Natural killer cell (primary cell): ENCODE data around the gene ACSL5. TPM values are rescaled to one million over a fixed set of nuclear protein-coding genes. Genes with fewer than 3 reads are reported as not detected.

ENCODE experiments used
- ATAC-seq, 3 donors: fragments of 150-1000 bp in 2 of 3; fragments of 200-7000 bp in 1 of 3; cut with Tn5 transposase; 1 replicate in 1 of 3; 2 replicates in 2 of 3; pipeline ENCODE4 v1.10.0; 2021; ENCODE audit warnings: mild to moderate bottlenecking in 2 of 3, moderate library complexity in 2 of 3
- DNase-seq, 2 donors: peaks; one replicate each; pipeline versions ENCODE4 v3.0.0 to v3.0.0-alpha.2; 2013 to 2021; ENCODE audit warnings: mixed read lengths in 1 of 2
- H3K27ac ChIP-seq: one replicate; pipeline ENCODE4 v1.5.1; 2013; ENCODE audit warnings: mild to moderate bottlenecking, low read length
- H3K27me3 ChIP-seq: one replicate; pipeline ENCODE4 v1.6.1; 2013; ENCODE audit warnings: low read length; ENCODE audit not compliant: control insufficient read depth, insufficient read depth
- H3K36me3 ChIP-seq: one replicate; pipeline ENCODE4 v1.6.1; 2013; ENCODE audit warnings: low read length; ENCODE audit not compliant: control insufficient read depth, insufficient read depth
- H3K4me1 ChIP-seq: one replicate; pipeline ENCODE4 v1.6.1; 2013; ENCODE audit warnings: low read length; ENCODE audit not compliant: control insufficient read depth, insufficient read depth
- H3K4me3 ChIP-seq: one replicate; pipeline ENCODE4 v1.5.1; 2013; ENCODE audit warnings: low read length
- H3K9me3 ChIP-seq: one replicate; pipeline ENCODE4 v1.6.1; 2013; ENCODE audit warnings: low read length; ENCODE audit not compliant: control insufficient read depth, insufficient read depth
- H3K27ac Mint-ChIP-seq, 2 donors: one replicate each; pipeline ENCODE4 v1.8.0; 2022; ENCODE audit warnings: mild to moderate bottlenecking in 2 of 2, mixed read lengths in 2 of 2, moderate library complexity in 1 of 2
- H3K27me3 Mint-ChIP-seq, 2 donors: one replicate each; pipeline ENCODE4 v1.8.0; 2022; ENCODE audit warnings: low read depth in 2 of 2, mixed read lengths in 2 of 2
- H3K36me3 Mint-ChIP-seq: one replicate; pipeline ENCODE4 v1.8.0; 2022; ENCODE audit warnings: mixed read lengths
- H3K4me1 Mint-ChIP-seq, 2 donors: one replicate each; pipeline ENCODE4 v1.8.0; 2022; ENCODE audit warnings: mixed read lengths in 2 of 2
- H3K4me3 Mint-ChIP-seq: one replicate; pipeline ENCODE4 v1.8.0; 2022; ENCODE audit warnings: mild to moderate bottlenecking, moderate library complexity, mixed read lengths
- H3K9me3 Mint-ChIP-seq, 2 donors: one replicate each; pipeline ENCODE4 v1.8.0; 2022; ENCODE audit warnings: mixed read lengths in 2 of 2
- WGBS: methylation state at CpG from one replicate; pipeline ENCODE4 v1.1.7; 2013; ENCODE audit warnings: missing lambda C conversion rate; ENCODE audit not compliant: insufficient coverage; 5-methylcytosine and 5-hydroxymethylcytosine counted together
- intact Hi-C: fragments of 100-400 bp; cut with micrococcal nuclease; formaldehyde crosslinking; loops from one replicate; pipeline ENCODE4 v1.14.2; 2022
- total RNA-seq, 4 donors: library from RNA; stranded (reverse); fragments of 120-200 nt in 1 of 4; gene quantifications; one replicate each; pipeline versions ENCODE4 v1.2.3 to v1.2.4, GENCODE V29; 2013 to 2022
- TF ChIP-seq, protein P1 (sequence below): fragments of 200-600 bp; IDR thresholded peaks from one replicate; pipeline ENCODE4 v1.8.0; 2022; ENCODE audit warnings: antibody characterized with exemption

Gene ACSL5
- total RNA-seq, 3 donors from 2014 or later (not counting 1 experiment from before 2014, with no cell fraction given) = 41.7 to 71.2 (median 53.7) TPM

DNA sequence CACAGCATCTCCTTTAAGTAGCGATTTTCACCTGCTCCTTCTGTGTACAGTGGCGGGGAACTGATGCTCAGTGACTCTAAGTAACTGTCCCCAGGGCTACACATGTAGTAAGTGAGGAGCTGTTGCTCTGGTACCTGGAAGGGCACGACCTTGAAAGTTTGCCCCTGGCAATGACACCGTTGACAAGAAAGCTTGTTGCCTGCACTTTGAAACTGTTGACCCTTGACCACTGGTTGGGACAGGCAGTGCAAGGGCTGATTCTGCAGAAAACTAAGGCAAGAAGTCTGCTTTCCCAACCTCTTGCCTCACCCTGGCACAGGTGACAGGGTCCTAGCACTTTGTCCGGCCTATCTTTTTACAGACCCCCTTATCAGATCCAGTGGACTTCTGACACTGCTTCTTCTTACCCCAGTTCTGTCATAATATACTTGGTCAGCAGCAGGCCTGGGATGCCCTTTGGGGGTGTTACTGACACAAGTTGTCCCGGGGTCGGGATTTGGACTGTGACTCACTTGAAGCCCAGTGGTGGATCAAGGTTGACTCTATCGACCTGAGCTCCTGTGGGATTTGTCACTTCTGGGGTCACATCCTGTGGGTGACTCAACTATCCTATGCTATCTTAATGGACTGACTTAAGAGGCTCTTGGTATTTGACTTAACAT is 5.8 kb downstream of the ACSL5 start:
- 89% methylated on average over 8 of the region's 8 CpGs for WGBS
- Mint-ChIP-seq H3K27ac (peak overlapping the region; percentile 67 to 100), H3K27me3 (no peaks in the 10 kb centered on the region), H3K36me3 (no peaks in the 10 kb centered on the region), H3K4me1 (peaks cover 80 to 86% of the 10 kb centered on the region in 2 donors), H3K4me3 (peak overlapping the region; percentile 13), H3K9me3 (no peaks in the 10 kb centered on the region)
- no peak overlapping the region for H3K27ac ChIP-seq
- TF ChIP-seq, protein P1, sequence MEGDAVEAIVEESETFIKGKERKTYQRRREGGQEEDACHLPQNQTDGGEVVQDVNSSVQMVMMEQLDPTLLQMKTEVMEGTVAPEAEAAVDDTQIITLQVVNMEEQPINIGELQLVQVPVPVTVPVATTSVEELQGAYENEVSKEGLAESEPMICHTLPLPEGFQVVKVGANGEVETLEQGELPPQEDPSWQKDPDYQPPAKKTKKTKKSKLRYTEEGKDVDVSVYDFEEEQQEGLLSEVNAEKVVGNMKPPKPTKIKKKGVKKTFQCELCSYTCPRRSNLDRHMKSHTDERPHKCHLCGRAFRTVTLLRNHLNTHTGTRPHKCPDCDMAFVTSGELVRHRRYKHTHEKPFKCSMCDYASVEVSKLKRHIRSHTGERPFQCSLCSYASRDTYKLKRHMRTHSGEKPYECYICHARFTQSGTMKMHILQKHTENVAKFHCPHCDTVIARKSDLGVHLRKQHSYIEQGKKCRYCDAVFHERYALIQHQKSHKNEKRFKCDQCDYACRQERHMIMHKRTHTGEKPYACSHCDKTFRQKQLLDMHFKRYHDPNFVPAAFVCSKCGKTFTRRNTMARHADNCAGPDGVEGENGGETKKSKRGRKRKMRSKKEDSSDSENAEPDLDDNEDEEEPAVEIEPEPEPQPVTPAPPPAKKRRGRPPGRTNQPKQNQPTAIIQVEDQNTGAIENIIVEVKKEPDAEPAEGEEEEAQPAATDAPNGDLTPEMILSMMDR = no peak
- intact Hi-C loops = loop anchor here (5.0 kb wide), 1 partner anchor 68 kb away; the partner anchor contains the start of genes VTI1A and ZDHHC6
- H3K4me3 ChIP-seq = no peak overlapping the region
- peaks cover 8% of the 10 kb centered on the region for H3K36me3 ChIP-seq
- no peaks in the 10 kb centered on the region for H3K9me3 ChIP-seq
- ATAC-seq (no peak), DNase-seq (no peak)
- H3K27me3 ChIP-seq = no peaks in the 10 kb centered on the region
- peaks cover 41% of the 10 kb centered on the region for H3K4me1 ChIP-seq

DNA sequence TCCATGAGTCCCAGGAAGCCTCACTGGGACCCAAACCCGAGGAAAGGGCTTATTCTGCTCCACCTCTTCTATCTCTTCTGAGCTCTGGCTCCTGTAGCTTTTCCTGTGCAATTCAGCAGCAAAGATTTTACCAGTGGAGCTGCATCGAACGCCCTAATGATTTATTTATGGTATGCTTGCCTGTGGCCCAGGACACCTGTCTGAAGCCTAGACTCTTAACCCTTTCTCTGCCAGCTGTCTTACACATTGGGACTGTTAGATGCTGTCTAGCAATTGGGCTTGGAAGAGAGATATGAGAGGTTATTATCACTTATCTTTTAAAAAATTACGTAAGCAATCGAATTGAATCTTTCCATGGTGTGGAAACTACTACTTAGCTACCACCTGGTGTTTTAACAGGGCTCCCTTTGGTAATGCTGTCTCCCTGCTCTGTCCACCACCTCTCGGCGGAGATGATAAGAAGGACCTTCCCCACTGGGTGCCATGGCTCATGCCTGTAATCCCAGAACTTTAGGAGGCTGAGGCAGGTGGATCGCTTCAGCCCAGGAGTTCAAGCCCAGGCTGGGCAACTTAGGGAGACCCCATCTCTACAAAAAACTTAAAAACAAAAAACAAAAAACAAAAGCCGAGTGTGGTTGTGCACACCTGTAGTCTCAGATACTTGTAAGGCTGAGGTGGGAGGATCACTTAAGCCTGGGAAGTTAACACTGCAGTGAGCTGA is 8.8 kb downstream of the ACSL5 start:
- intact Hi-C loops = no loop called here
- Histone ChIP-seq H3K4me1 (peaks cover 17% of the 10 kb centered on the region), H3K9me3 (no peaks in the 10 kb centered on the region), H3K27ac (no peak overlapping the region), H3K27me3 (no peaks in the 10 kb centered on the region), H3K4me3 (no peak overlapping the region), H3K36me3 (peaks cover 8% of the 10 kb centered on the region)
- Mint-ChIP-seq H3K36me3 (no peaks in the 10 kb centered on the region), H3K27ac (no peak overlapping the region), H3K4me1 (peaks cover 77 to 83% of the 10 kb centered on the region in 2 donors), H3K27me3 (no peaks in the 10 kb centered on the region), H3K4me3 (no peak overlapping the region), H3K9me3 (no peaks in the 10 kb centered on the region)
- DNase-seq = no peak
- TF ChIP-seq, protein P1 = no peak
- whole genome bisulfite sequencing = 89% methylated on average over 9 of the region's 9 CpGs
- no peak for ATAC-seq

DNA sequence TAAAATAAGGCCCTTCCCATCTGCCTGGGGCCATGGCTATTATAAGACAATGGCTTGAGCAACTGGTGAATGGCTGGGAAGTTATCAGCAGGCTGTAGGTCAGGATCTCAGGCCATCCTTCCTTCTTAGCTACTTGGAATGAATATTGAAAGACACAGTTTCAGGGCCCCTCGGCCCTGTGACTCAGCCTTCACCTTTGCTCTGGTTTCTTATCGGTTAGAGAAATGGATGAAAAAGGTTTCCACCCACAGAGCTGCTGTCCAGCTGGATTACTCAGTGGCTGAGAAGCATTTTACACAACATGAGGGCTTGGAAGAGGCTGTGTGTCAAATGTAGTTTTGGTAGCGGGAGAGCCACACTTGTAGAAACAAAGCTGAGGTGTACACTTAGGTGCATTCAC is 9.4 kb downstream of the ACSL5 start:
- intact Hi-C loops = no loop called here
- peaks cover 8% of the 10 kb centered on the region for H3K36me3 ChIP-seq
- TF ChIP-seq, protein P1 = no peak
- H3K27me3 Mint-ChIP-seq = no peaks in the 10 kb centered on the region
- H3K27ac ChIP-seq = no peak overlapping the region
- DNase-seq = no peak
- H3K9me3 Mint-ChIP-seq = no peaks in the 10 kb centered on the region
- 82% methylated on average over 3 of the region's 3 CpGs for WGBS
- no peak overlapping the region for H3K4me3 ChIP-seq
- no peak for ATAC-seq
- no peaks in the 10 kb centered on the region for H3K27me3 ChIP-seq
- H3K36me3 Mint-ChIP-seq = no peaks in the 10 kb centered on the region
- H3K9me3 ChIP-seq = no peaks in the 10 kb centered on the region
- peaks cover 14% of the 10 kb centered on the region for H3K4me1 ChIP-seq
- peak overlapping the region in 1 of 2 donors; percentile 56 for H3K27ac Mint-ChIP-seq
- no peak overlapping the region for H3K4me3 Mint-ChIP-seq
- H3K4me1 Mint-ChIP-seq = peaks cover 76 to 80% of the 10 kb centered on the region in 2 donors
